ENCODE measurements around the gene PNP.

The PNP gene

GRCh38 chr14:20485900-20486299, 16.7 kb downstream of the PNP start:
- H3K4me1 ChIP-seq (ENCODE audit: insufficient read depth, insufficient read length), result no peaks in the 10 kb centered on the region
- TF ChIP-seq SUZ12 (IDR thresholded peaks at IDR 0.05; ENCODE audit: extremely low read depth, insufficient read depth, insufficient read length) (no peak), YY1 (IDR thresholded peaks at IDR 0.05; ENCODE audit: insufficient read depth, insufficient read length) (no peak), ZNF274 (IDR thresholded peaks at IDR 0.05; ENCODE audit: low read depth, low read length) (no peak)
- no peaks in the 10 kb centered on the region for H3K9me3 ChIP-seq (ENCODE audit: insufficient read depth, low read length)
- H3K36me3 ChIP-seq (ENCODE audit: insufficient read depth, insufficient read length, low read length), result no peaks in the 10 kb centered on the region
- no peak for DNase-seq (ENCODE audit: low read depth, low spot score)
- H3K9ac ChIP-seq (ENCODE audit: insufficient read length, low read depth), result no peak overlapping the region
- no peak overlapping the region for H3K4me3 ChIP-seq (ENCODE audit: insufficient read length, low read depth)
- no peaks in the 10 kb centered on the region for H3K27me3 ChIP-seq (ENCODE audit: insufficient read depth, insufficient read length)

GRCh38 chr14:20486684-20487395, 17.6 kb downstream of the PNP start:
- Histone ChIP-seq H3K4me1 (ENCODE audit: insufficient read depth, insufficient read length) (no peaks in the 10 kb centered on the region), H3K9ac (ENCODE audit: insufficient read length, low read depth) (no peak overlapping the region), H3K9me3 (ENCODE audit: insufficient read depth, low read length) (no peaks in the 10 kb centered on the region), H3K4me3 (ENCODE audit: insufficient read length, low read depth) (no peak overlapping the region), H3K27me3 (ENCODE audit: insufficient read depth, insufficient read length) (no peaks in the 10 kb centered on the region), H3K36me3 (ENCODE audit: insufficient read depth, insufficient read length, low read length) (no peaks in the 10 kb centered on the region)
- DNase-seq (ENCODE audit: low read depth, low spot score), result no peak
- TF ChIP-seq SUZ12 (IDR thresholded peaks at IDR 0.05; ENCODE audit: extremely low read depth, insufficient read depth, insufficient read length) (no peak), ZNF274 (IDR thresholded peaks at IDR 0.05; ENCODE audit: low read depth, low read length) (no peak), YY1 (IDR thresholded peaks at IDR 0.05; ENCODE audit: insufficient read depth, insufficient read length) (no peak)

GRCh38 chr14:20487396-20487725, 18.2 kb downstream of the PNP start:
- H3K27me3 ChIP-seq (ENCODE audit: insufficient read depth, insufficient read length), result no peaks in the 10 kb centered on the region
- H3K9ac ChIP-seq (ENCODE audit: insufficient read length, low read depth), result no peak overlapping the region
- H3K4me3 ChIP-seq (ENCODE audit: insufficient read length, low read depth), result no peak overlapping the region
- DNase-seq (ENCODE audit: low read depth, low spot score), result no peak
- H3K4me1 ChIP-seq (ENCODE audit: insufficient read depth, insufficient read length), result no peaks in the 10 kb centered on the region
- H3K9me3 ChIP-seq (ENCODE audit: insufficient read depth, low read length), result peaks cover 3% of the 10 kb centered on the region; the same call in 1 of the 2 replicates
- no peaks in the 10 kb centered on the region for H3K36me3 ChIP-seq (ENCODE audit: insufficient read depth, insufficient read length, low read length)
- TF ChIP-seq YY1 (IDR thresholded peaks at IDR 0.05; ENCODE audit: insufficient read depth, insufficient read length) (no peak), SUZ12 (IDR thresholded peaks at IDR 0.05; ENCODE audit: extremely low read depth, insufficient read depth, insufficient read length) (no peak), ZNF274 (IDR thresholded peaks at IDR 0.05; ENCODE audit: low read depth, low read length) (no peak)

- H3K9ac ChIP-seq (ENCODE audit: insufficient read length, low read depth), result no peak overlapping the region
- H3K27me3 ChIP-seq (ENCODE audit: insufficient read depth, insufficient read length), result no peaks in the 10 kb centered on the region
- no peaks in the 10 kb centered on the region for H3K4me1 ChIP-seq (ENCODE audit: insufficient read depth, insufficient read length)
- TF ChIP-seq SUZ12 (IDR thresholded peaks at IDR 0.05; ENCODE audit: extremely low read depth, insufficient read depth, insufficient read length) (no peak), ZNF274 (IDR thresholded peaks at IDR 0.05; ENCODE audit: low read depth, low read length) (no peak), YY1 (IDR thresholded peaks at IDR 0.05; ENCODE audit: insufficient read depth, insufficient read length) (no peak)
- H3K4me3 ChIP-seq (ENCODE audit: insufficient read length, low read depth), result no peak overlapping the region
- no peak for DNase-seq (ENCODE audit: low read depth, low spot score)
- peaks cover 14% of the 10 kb centered on the region; the same call in 1 of the 2 replicates for H3K9me3 ChIP-seq (ENCODE audit: insufficient read depth, low read length)
- H3K36me3 ChIP-seq (ENCODE audit: insufficient read depth, insufficient read length, low read length), result no peaks in the 10 kb centered on the region
These were observed 20.1 kb downstream of the PNP start for GRCh38 chr14:20489093-20489994.

GRCh38 chr14:20490563-20490962, 21.4 kb downstream of the PNP start:
- H3K4me3 ChIP-seq (ENCODE audit: insufficient read length, low read depth), result no peak overlapping the region

GRCh38 chr14:20492486-20492885, 23.3 kb downstream of the PNP start:
- DNase-seq (ENCODE audit: low read depth, low spot score), result no peak
- Histone ChIP-seq H3K27me3 (ENCODE audit: insufficient read depth, insufficient read length) (no peaks in the 10 kb centered on the region), H3K9ac (ENCODE audit: insufficient read length, low read depth) (no peak overlapping the region), H3K36me3 (ENCODE audit: insufficient read depth, insufficient read length, low read length) (no peaks in the 10 kb centered on the region), H3K4me3 (ENCODE audit: insufficient read length, low read depth) (no peak overlapping the region), H3K9me3 (ENCODE audit: insufficient read depth, low read length) (peaks cover 33% of the 10 kb centered on the region), H3K4me1 (ENCODE audit: insufficient read depth, insufficient read length) (no peaks in the 10 kb centered on the region)
- TF ChIP-seq ZNF274 (IDR thresholded peaks at IDR 0.05; ENCODE audit: low read depth, low read length), result no peak
- no peak for TF ChIP-seq YY1 (IDR thresholded peaks at IDR 0.05; ENCODE audit: insufficient read depth, insufficient read length)
- no peak for TF ChIP-seq SUZ12 (IDR thresholded peaks at IDR 0.05; ENCODE audit: extremely low read depth, insufficient read depth, insufficient read length)

More at GRCh38 chr14:20490563-20490962, 21.4 kb downstream of the PNP start:
- no peak overlapping the region for H3K9ac ChIP-seq (ENCODE audit: insufficient read length, low read depth)
- no peaks in the 10 kb centered on the region for H3K36me3 ChIP-seq (ENCODE audit: insufficient read depth, insufficient read length, low read length)
- DNase-seq (ENCODE audit: low read depth, low spot score), result no peak
- TF ChIP-seq YY1 (IDR thresholded peaks at IDR 0.05; ENCODE audit: insufficient read depth, insufficient read length) (no peak), SUZ12 (IDR thresholded peaks at IDR 0.05; ENCODE audit: extremely low read depth, insufficient read depth, insufficient read length) (no peak), ZNF274 (IDR thresholded peaks at IDR 0.05; ENCODE audit: low read depth, low read length) (no peak)
- H3K9me3 ChIP-seq (ENCODE audit: insufficient read depth, low read length), result peaks cover 21% of the 10 kb centered on the region
- H3K27me3 ChIP-seq (ENCODE audit: insufficient read depth, insufficient read length), result no peaks in the 10 kb centered on the region
- H3K4me1 ChIP-seq (ENCODE audit: insufficient read depth, insufficient read length), result no peaks in the 10 kb centered on the region

DNA sequence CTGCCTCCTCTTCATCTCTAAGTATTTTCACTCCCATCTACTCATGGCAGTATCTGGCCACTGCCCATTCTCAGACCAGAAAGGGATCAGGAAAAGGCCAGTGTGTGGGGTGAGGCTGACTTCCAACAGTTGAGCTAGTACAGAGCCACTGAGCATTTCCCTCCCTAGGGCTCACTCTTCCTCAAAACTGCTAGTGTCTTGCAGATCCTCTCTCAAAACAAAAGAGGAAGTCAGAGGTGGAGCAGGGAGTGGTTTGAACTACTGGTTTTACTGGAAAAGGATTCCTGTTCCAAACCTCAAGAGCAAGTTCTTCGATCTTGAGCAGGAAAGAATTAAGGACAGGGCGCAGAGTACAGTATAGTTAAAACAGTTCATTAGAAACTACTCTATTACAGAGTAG, 24.4 kb downstream of the PNP start:
- Histone ChIP-seq H3K36me3 (ENCODE audit: insufficient read depth, insufficient read length, low read length) (no peaks in the 10 kb centered on the region), H3K9me3 (ENCODE audit: insufficient read depth, low read length) (peaks cover 33% of the 10 kb centered on the region), H3K27me3 (ENCODE audit: insufficient read depth, insufficient read length) (no peaks in the 10 kb centered on the region), H3K4me1 (ENCODE audit: insufficient read depth, insufficient read length) (no peaks in the 10 kb centered on the region), H3K9ac (ENCODE audit: insufficient read length, low read depth) (no peak overlapping the region), H3K4me3 (ENCODE audit: insufficient read length, low read depth) (no peak overlapping the region)
- DNase-seq (ENCODE audit: low read depth, low spot score), result no peak
- TF ChIP-seq YY1 (IDR thresholded peaks at IDR 0.05; ENCODE audit: insufficient read depth, insufficient read length), result no peak
- TF ChIP-seq SUZ12 (IDR thresholded peaks at IDR 0.05; ENCODE audit: extremely low read depth, insufficient read depth, insufficient read length), result no peak
- no peak for TF ChIP-seq ZNF274 (IDR thresholded peaks at IDR 0.05; ENCODE audit: low read depth, low read length)
